Body of pancreas (tissue), 4 donors: ENCODE measurements around the gene HPS5.

Source experiments
- POLR2A ChIP-seq, 3 donors: fragments of 450-650 bp; IDR thresholded peaks; one replicate each; pipeline ENCODE4 v1.6.1; 2016; ENCODE audit warnings: antibody characterized with exemption in 3 of 3, mild to moderate bottlenecking in 2 of 3
- TF ChIP-seq, protein P1 (sequence below), 7 experiments: fragments of 450-650 bp in 4 of 7; fragments of 200-600 bp in 3 of 7; sonication (generic) in 3 of 7; IDR thresholded peaks; one replicate each; pipeline ENCODE4 v1.5.1; 2016 to 2019; ENCODE audit warnings: antibody characterized with exemption in 7 of 7

DNA sequence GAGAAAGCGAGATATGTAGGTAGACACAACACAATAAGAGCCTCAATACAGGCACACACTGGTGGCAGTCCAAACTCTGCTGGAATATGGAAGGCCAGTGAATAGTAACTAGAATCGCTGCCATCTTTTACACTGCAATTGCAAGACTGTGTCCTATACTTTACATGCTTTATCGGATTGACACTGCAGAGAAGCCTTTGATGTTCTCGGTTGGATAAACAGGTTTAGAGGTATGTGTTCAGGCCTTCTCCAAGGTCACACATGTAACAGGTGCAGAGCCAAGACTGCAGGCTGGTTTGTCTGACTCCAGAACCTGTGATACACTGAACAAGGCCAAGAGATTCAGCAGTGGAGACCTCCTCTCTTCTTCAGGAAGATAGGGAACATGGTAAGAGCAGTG lies 50.7 kb downstream of the HPS5 start:
- no peak for TF ChIP-seq POLR2A (IDR thresholded peaks at IDR 0.05)
- TF ChIP-seq, protein P1, sequence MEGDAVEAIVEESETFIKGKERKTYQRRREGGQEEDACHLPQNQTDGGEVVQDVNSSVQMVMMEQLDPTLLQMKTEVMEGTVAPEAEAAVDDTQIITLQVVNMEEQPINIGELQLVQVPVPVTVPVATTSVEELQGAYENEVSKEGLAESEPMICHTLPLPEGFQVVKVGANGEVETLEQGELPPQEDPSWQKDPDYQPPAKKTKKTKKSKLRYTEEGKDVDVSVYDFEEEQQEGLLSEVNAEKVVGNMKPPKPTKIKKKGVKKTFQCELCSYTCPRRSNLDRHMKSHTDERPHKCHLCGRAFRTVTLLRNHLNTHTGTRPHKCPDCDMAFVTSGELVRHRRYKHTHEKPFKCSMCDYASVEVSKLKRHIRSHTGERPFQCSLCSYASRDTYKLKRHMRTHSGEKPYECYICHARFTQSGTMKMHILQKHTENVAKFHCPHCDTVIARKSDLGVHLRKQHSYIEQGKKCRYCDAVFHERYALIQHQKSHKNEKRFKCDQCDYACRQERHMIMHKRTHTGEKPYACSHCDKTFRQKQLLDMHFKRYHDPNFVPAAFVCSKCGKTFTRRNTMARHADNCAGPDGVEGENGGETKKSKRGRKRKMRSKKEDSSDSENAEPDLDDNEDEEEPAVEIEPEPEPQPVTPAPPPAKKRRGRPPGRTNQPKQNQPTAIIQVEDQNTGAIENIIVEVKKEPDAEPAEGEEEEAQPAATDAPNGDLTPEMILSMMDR (IDR thresholded peaks at IDR 0.05): no peak
